Activated T-cell treated with anti-CD3 and anti-CD28 coated beads, Interleukin-2, amount 50 U/mL, for 72 hours (primary cell): ENCODE results near the gene MUC20. TPM values are rescaled to one million over a fixed set of nuclear protein-coding genes. Genes with fewer than 3 reads are reported as not detected.
"Not testable (repeated sequence)": the region's sequence is repeated elsewhere in the genome, so short reads cannot be mapped to it uniquely, and the experiment has no call there.

Source experiments
- ATAC-seq, 2 donors: fragments of 150-1000 bp; cut with Tn5 transposase; replicated peaks in 1 of 2; 2 replicates each; pipeline ENCODE4 v1.10.0; 2021; ENCODE audit warnings: moderate library complexity in 2 of 2, mild to moderate bottlenecking in 1 of 2
- DNase-seq, 2 donors: peaks; one replicate each; pipeline ENCODE4 v3.0.0; 2021 to 2022; ENCODE audit warnings: mixed read lengths in 1 of 2
- H3K27ac Mint-ChIP-seq: one replicate; pipeline ENCODE4 v1.8.0; 2022; ENCODE audit warnings: mild to moderate bottlenecking, moderate library complexity, mixed read lengths
- H3K27me3 Mint-ChIP-seq: one replicate; pipeline ENCODE4 v1.8.0; 2022; ENCODE audit warnings: low read depth, mixed read lengths
- H3K36me3 Mint-ChIP-seq, 2 donors: one replicate each; pipeline ENCODE4 v1.8.0; 2022; ENCODE audit warnings: mixed read lengths in 2 of 2, mild to moderate bottlenecking in 1 of 2; ENCODE audit not compliant: insufficient read depth in 2 of 2
- H3K4me1 Mint-ChIP-seq: one replicate; pipeline ENCODE4 v1.8.0; 2022; ENCODE audit warnings: low read depth, mixed read lengths
- H3K4me3 Mint-ChIP-seq, 2 donors: one replicate each; pipeline ENCODE4 v1.8.0; 2022; ENCODE audit warnings: mild to moderate bottlenecking in 2 of 2, mixed read lengths in 2 of 2, moderate library complexity in 2 of 2
- H3K9me3 Mint-ChIP-seq, 2 donors: one replicate each; pipeline ENCODE4 v1.8.0; 2022; ENCODE audit warnings: mixed read lengths in 2 of 2
- total RNA-seq, 2 donors: library from RNA; stranded (reverse); gene quantifications; one replicate each; pipeline ENCODE4 v1.2.3, GENCODE V29; 2022

Gene MUC20
- total RNA-seq, 2 donors from 2014 or later = 3.4 to 7.8 TPM

DNA sequence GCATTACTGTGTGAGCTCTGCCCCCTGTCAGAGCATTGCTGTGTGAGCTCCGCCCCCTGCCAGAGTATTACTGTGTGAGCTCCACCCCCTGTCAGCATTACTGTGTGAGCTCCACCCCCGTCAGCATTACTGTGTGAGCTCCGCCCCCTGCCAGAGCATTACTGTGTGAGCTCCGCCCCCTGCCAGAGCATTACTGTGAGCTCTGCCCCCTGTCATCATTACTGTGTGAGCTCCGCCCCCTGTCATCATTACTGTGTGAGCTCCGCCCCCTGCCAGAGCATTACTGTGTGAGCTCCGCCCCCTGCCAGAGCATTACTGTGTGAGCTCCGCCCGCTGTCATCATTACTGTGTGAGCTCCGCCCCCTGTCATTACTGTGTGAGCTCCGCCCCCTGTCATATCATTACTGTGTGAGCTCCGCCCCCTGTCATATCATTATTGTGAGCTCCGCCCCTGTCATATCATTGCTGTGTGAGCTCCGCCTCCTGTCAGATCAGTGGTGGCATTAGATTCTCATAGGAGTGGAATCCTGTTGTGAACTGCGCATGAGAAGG lies 33.5 kb upstream of the MUC20 start:
- ATAC-seq (peak in 1 of 2 donors; percentile 46), DNase-seq (peak; percentile 48 to 62)
- H3K27ac Mint-ChIP-seq = peak overlapping the region; percentile 4
- H3K27me3 Mint-ChIP-seq, H3K4me3 Mint-ChIP-seq, H3K9me3 Mint-ChIP-seq: not testable (repeated sequence)
- peaks cover 19% of the 10 kb centered on the region for H3K4me1 Mint-ChIP-seq
- peaks cover 17 to 40% of the 10 kb centered on the region in 2 donors for H3K36me3 Mint-ChIP-seq

DNA sequence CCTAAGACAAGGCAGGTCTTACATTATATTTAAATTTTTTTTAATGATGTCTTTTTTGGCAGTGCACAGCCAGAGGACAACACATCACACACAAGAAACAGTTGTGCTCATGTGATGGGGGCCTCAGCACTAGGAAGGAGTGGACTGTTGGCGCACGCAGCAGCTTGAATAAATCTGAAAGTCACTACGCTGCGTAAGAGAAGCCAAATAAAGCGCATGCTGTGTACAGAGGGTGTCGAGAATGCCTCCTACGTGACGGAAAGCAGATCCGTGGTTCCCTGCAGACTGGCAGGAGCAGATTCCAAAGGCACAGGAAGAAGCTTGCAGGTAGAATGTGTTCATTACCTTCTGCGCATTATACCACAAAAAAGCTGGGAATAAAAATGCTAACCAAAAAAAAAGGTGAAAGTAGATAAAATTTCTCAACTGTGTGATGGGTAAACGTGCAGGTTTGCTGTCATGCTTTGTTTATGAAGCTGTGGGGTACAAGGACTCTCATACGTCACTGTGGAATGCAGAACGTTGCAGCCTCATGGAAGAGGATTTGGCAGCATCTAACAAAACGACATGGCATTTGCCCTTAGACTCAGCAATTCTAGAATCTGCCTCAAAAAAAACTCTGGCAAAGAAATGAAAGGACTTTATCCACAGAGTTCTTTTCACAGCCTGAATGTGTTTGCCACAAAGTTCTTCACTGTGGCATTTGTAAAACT lies 32.2 kb upstream of the MUC20 start:
- not testable (repeated sequence) for DNase-seq, H3K4me3 Mint-ChIP-seq, H3K27ac Mint-ChIP-seq, H3K9me3 Mint-ChIP-seq, H3K27me3 Mint-ChIP-seq, ATAC-seq
- H3K36me3 Mint-ChIP-seq = peaks cover 17 to 45% of the 10 kb centered on the region in 2 donors
- peaks cover 30% of the 10 kb centered on the region for H3K4me1 Mint-ChIP-seq

DNA sequence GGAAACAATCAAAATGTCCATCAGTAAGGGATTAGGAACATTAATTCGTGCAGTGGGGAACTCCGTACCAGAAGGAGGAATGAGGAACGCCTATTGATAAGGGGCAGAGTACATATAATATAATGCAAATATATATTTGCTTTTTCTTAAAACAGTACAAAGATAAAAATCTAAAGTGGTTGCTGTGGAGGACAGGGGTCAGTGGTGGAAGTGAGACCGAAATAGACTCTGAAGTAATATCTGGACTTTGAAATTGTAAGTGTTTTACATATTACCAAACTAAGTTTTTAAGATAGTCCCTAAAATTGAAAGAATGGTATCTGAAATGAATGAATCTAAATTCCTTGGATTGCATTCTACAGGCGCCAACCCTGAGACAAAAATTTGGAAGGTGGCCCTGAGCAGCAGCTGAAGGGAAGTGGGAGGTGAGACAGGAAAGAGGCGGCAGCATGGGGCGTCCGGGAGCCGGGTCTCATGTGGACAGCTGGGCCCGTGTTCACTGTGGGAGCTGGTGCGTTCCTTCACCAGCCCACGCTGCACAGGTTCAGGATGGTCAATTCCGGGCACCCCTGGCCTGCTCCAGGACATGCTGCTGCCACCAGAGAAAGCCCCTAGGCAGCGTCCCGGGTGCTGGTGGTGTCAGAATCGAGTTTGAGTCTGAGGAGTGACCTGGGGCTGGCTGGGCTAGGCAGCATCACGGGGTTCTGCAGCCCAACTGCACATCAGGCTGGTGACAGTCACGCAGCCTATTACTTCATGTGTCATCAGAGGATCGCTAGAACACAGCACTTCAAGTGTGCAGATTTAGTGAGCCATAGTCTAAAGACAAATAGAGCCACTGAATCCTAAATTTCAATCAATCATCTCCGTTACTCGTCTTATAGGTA lies 31.4 kb upstream of the MUC20 start:
- DNase-seq, H3K9me3 Mint-ChIP-seq, H3K27ac Mint-ChIP-seq, H3K27me3 Mint-ChIP-seq, H3K4me3 Mint-ChIP-seq: not testable (repeated sequence)
- peak in 1 of 2 donors; percentile 6 for ATAC-seq
- Mint-ChIP-seq H3K4me1 (peaks cover 33% of the 10 kb centered on the region), H3K36me3 (peaks cover 19 to 48% of the 10 kb centered on the region in 2 donors)

DNA sequence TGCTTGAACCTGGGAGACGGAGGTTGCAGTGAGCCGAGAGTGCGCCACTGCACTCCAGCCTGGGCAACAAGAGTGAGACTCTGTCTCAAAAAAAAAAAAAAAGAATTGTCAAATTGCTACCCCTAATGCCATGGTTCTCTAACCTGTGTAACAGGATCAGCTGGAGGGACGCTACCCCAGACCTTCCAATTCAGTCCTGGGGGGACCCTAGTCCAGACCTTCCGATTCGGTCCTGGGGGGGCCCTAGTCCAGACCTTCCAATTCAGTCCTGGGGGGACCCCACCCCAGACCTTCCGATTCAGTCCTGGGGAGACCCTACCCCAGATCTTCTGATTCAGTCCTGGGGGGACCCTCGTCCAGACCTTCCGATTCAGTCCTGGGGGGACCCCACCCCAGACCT lies 29.8 kb upstream of the MUC20 start:
- no peak for ATAC-seq
- Mint-ChIP-seq H3K27me3 (no peaks in the 10 kb centered on the region), H3K4me3 (peak overlapping the region; percentile 64 to 77)

DNA sequence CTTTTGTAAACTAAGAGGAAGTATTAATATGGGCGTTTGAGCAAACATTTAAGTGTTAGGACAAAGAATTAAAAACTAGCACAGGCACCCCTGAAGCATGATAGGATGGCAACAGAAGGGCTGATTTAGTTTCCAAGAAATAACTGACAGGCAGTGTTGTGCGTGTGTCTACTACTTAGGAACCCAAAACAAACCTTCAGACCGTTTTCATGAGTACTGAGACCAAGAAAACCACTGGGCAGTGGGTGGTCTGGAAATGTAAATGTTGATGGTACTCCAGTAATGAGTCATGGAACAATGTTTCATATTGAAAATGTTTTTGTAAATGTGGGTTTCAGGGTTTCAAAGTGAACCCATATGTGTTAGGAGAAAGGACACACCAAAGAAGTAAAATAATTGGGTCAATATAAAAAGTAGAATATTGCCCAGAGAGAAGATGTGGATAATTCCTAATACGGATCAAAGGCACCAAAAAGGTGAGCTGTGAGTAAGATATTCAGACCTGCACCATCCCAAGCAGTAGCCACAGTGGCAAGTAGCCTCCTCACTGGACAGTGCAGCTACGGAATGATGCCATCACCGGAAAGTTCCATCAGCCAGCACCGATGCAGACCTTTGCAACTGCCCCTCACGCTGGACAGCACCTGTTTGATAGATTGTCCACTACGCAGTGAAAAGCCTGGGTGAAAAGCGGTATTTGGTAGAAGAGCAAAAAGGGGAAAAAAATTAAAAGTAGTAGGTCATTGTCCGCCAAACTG lies 29.0 kb upstream of the MUC20 start:
- H3K27me3 Mint-ChIP-seq = not testable (repeated sequence)

More for the DNA sequence above, 29.8 kb upstream of the MUC20 start:
- DNase-seq = no peak
- Mint-ChIP-seq H3K4me1 (peaks cover 33% of the 10 kb centered on the region), H3K27ac (peak overlapping the region; percentile 96), H3K9me3 (peaks cover 2 to 3% of the 10 kb centered on the region in 2 donors), H3K36me3 (peaks cover 19 to 41% of the 10 kb centered on the region in 2 donors)

DNA sequence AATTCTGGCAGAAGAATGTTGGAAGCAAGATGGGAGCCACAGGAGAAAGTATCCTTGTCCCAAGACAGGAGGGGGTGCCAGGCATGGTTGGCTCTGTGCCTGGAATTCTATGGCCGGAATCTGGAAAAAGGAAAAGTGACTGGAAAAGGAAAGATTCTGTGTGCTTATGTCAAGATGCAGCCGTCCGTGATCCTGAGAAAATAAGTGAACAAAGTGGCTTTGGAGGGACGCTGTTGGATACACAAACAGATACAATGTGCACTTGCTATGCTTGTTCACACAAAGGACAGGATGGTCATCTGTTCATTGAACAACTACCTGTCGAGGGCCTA lies 28.5 kb upstream of the MUC20 start:
- Mint-ChIP-seq H3K9me3 (peaks cover 2 to 3% of the 10 kb centered on the region in 2 donors), H3K36me3 (peaks cover 15 to 32% of the 10 kb centered on the region in 2 donors), H3K4me1 (peaks cover 33% of the 10 kb centered on the region), H3K27ac (peak overlapping the region; percentile 96), H3K4me3 (peak overlapping the region; percentile 49 to 77), H3K27me3 (no peaks in the 10 kb centered on the region)
- ATAC-seq = no peak
- DNase-seq = no peak

More for the DNA sequence above, 29.0 kb upstream of the MUC20 start:
- ATAC-seq = peak; percentile 49 to 66
- DNase-seq, H3K9me3 Mint-ChIP-seq: not testable (repeated sequence)
- peaks cover 33% of the 10 kb centered on the region for H3K4me1 Mint-ChIP-seq
- peaks cover 19 to 35% of the 10 kb centered on the region in 2 donors for H3K36me3 Mint-ChIP-seq
- H3K27ac Mint-ChIP-seq = peak overlapping the region; percentile 96
- H3K4me3 Mint-ChIP-seq = peak overlapping the region; percentile 64 to 77

DNA sequence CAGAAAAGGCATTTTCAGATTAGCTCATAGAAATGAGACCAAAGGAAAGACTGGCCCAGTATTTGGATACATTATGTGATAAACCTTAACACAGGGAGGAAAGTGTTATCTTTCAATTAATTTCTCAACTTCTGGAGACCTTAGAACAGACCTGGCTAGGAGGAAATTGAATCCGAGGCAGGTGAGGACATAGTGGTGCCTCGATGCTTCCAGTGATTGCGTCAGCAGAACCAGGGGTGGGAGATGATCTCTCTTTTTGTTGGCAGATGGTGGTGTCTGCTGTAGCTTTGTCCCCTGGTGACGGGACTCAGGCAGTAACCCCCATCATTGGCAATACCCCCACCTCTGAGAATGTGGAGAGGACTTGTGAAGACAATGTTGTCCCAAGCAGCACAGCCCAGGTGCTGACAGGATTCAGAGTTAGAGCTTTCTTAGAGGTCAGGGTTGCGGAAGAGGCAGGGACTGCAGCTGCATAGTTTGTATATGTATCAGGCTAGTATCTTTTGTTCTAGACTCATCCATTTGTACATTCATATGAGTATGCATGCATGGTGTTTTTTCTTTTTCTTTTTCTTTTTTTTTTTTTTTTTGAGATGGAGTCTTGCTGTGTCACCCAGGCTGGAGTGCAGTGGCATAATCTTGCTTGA lies 27.9 kb upstream of the MUC20 start:
- no peaks in the 10 kb centered on the region for H3K9me3 Mint-ChIP-seq
- H3K27ac Mint-ChIP-seq = peak overlapping the region; percentile 96
- peaks cover 37% of the 10 kb centered on the region for H3K4me1 Mint-ChIP-seq
- peaks cover 12 to 32% of the 10 kb centered on the region in 2 donors for H3K36me3 Mint-ChIP-seq
- H3K27me3 Mint-ChIP-seq = no peaks in the 10 kb centered on the region
- ATAC-seq (peak; percentile 44 to 61), DNase-seq (no peak)
- H3K4me3 Mint-ChIP-seq = no peak overlapping the region

DNA sequence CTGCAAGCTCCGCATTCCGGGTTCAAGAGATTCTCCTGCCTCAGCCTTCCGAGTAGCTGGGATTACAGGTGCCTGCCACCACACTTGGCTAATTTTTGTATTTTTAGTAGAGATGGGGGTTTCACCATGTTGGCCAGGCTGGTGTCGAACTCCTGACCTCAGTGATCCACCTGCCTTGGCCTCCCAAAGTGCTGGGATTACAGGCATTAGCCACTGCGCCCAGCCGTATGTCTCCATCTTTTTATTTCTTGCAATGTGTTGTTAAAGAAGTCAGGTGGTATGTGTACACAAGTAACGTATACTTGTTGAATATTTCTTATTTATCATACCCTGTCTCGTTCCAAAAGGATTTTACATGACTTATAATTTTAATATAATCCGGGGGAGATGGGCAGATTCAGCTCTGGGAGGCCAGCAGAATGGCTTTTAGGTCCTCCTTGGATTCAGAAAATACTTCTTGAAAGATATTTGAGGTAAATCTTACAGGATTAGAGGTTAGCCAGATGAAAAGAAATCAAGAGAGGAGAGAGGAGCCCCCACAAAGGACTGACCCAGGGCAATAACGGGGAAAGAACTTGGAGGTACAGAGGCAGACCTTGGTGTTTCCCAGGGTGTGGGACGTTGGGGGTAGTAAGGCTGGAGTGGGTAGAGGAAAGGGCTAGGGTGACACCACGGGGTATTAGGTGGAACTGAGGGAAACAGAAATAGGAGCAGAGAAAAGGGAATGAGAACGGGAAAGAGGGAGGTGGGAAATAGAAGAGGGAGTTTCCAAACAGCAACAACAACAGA lies 27.2 kb upstream of the MUC20 start:
- Mint-ChIP-seq H3K27me3 (no peaks in the 10 kb centered on the region), H3K36me3 (peaks cover 12 to 32% of the 10 kb centered on the region in 2 donors), H3K4me3 (no peak overlapping the region), H3K27ac (no peak overlapping the region), H3K4me1 (peaks cover 37% of the 10 kb centered on the region), H3K9me3 (no peaks in the 10 kb centered on the region)
- ATAC-seq (no peak), DNase-seq (no peak)

DNA sequence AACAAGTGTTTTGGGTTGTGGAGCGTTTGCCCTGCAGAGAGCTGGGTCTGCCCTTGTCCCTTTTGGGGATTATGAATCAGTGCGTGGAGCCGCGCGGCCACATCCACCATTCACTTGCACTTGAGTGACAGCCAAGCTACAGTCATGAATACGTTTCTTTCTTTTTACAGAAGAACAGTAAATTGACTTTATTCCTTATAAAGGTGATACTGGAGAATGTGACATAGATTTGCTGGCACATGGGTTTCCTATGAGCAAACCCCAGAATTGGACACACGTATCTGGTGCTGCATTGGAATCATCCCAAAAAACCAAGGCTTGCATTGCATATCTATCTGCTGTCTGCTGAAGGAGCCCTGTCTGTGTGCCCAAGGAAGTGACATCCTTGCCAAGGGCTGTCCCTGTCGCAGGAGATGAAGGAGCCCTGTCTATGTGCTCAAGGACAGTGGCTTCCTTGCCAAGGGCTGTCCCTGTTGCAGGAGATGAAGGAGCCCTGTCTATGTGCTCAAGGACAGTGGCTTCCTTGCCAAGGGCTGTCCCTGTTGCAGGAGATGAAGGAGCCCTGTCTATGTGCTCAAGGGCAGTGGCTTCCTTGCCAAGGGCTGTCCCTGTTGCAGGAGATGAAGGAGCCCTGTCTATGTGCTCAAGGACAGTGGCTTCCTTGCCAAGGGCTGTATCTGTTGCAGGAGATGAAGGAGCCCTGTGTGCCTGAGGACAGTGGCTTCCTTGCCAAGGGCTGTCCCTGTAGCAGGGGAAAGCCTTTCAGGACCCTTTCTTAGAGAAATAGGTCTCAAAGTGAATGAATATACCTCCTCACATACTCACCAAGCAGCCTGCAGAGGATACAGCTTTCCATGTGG lies 26.3 kb upstream of the MUC20 start:
- not testable (repeated sequence) for DNase-seq, H3K9me3 Mint-ChIP-seq, H3K27ac Mint-ChIP-seq, H3K27me3 Mint-ChIP-seq, H3K4me3 Mint-ChIP-seq, ATAC-seq
- Mint-ChIP-seq H3K4me1 (peaks cover 37% of the 10 kb centered on the region), H3K36me3 (peaks cover 10 to 26% of the 10 kb centered on the region in 2 donors)

DNA sequence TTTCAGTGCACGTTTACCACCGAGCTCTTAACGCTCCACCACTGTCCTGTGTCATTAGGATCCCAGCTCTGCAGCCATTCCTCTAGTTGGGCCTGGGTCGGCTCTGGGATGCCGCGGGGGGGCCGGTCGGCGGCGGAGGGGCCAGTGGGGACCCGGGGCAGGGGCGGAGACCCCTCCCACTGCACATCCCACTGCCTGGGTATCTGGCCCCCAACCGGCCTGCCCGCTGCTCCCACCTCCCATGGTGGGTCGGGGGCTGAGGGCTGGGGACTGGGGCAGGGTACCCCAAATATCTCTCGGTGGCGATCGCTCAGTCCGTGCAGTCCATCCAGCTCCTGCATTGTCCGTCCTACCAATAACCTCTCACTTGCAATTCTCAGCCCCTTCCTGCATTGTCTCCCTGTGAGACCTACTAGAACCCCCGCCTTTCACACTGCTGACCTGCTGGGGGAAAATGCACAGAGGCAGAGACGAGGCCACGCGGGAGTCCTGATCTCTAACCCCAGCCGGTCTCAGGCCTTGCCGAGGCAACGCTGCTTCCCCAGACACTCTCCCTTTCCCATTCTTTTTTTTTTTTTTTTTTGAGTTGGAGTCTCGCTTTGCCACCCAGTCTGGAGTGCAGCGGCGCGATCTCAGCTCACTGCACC lies 24.0 kb upstream of the MUC20 start:
- Mint-ChIP-seq H3K9me3 (no peaks in the 10 kb centered on the region), H3K27me3 (no peaks in the 10 kb centered on the region), H3K36me3 (peaks cover 9 to 20% of the 10 kb centered on the region in 2 donors), H3K4me3 (no peak overlapping the region), H3K4me1 (peaks cover 24% of the 10 kb centered on the region), H3K27ac (no peak overlapping the region)
- DNase-seq (no peak), ATAC-seq (no peak)
